Endothelial cell of umbilical vein (primary cell): ENCODE data around the gene TMEM234. TPM values are rescaled to one million over a fixed set of nuclear protein-coding genes. Genes with fewer than 3 reads are reported as not detected.

Source experiments
- BruUV-seq: library from RNA; stranded (reverse); fragments of 400-500 nt; replicated peaks from 2 replicates; lab custom pipeline; 2021; lab: Mats Ljungman, UMichigan
- CTCF ChIA-PET: fragments of 300-600, 350-600 bp; sonication (Branson Sonifier 250); formaldehyde crosslinking; loops from one replicate; lab custom pipeline; 2021; ENCODE audit warnings: antibody characterized with exemption, inconsistent platforms; lab: Charles Lee
- POLR2A ChIA-PET: fragments of 300-600, 350-600 bp; sonication (Branson Sonifier 250); formaldehyde crosslinking; loops from one replicate; lab custom pipeline; 2021; ENCODE audit warnings: antibody characterized with exemption, inconsistent platforms; lab: Charles Lee
- DNase-seq: peaks from one replicate; pipeline ENCODE4 v3.0.0-alpha.2; 2011; ENCODE audit warnings: low read depth, low spot score
- FAIRE-seq: peaks from 2 replicates; lab custom pipeline; 2011; peaks lifted over from hg19 to GRCh38; lab: Jason Lieb, UNC
- H2AFZ ChIP-seq: 2 replicates; pipeline ENCODE4 v1.6.0; 2012; ENCODE audit warnings: low read depth, low read length, control low read depth, inconsistent platforms
- H3K27ac ChIP-seq: 2 replicates; pipeline ENCODE4 v1.5.1; 2011; ENCODE audit warnings: low read depth, mild to moderate bottlenecking, control low read depth, low read length, moderate library complexity; ENCODE audit not compliant: insufficient read depth
- H3K27me3 ChIP-seq, 2 experiments: 2 replicates each; pipeline versions ENCODE4 v1.6.0 to v1.6.1; 2011; ENCODE audit warnings: low read length in 2 of 2, mixed read lengths in 1 of 2; ENCODE audit not compliant: control insufficient read depth in 2 of 2, insufficient read depth in 2 of 2
- H3K36me3 ChIP-seq, 2 experiments: 2 replicates in 1 of 2; 3 replicates in 1 of 2; pipeline ENCODE4 v1.5.1; 2011; ENCODE audit warnings: low read length in 2 of 2, mild to moderate bottlenecking in 1 of 2, moderate library complexity in 1 of 2; ENCODE audit not compliant: control insufficient read depth in 2 of 2, insufficient read depth in 2 of 2; ENCODE audit errors: extremely low read depth in 1 of 2
- H3K4me1 ChIP-seq: 3 replicates; pipeline ENCODE4 v1.5.1; 2011; ENCODE audit warnings: mild to moderate bottlenecking, low read length; ENCODE audit not compliant: control insufficient read depth, insufficient read depth; ENCODE audit errors: extremely low read depth
- H3K4me2 ChIP-seq: 2 replicates; pipeline ENCODE4 v1.6.1; 2011; ENCODE audit warnings: low read length, control low read depth, mixed read lengths; ENCODE audit not compliant: insufficient read depth
- H3K4me3 ChIP-seq, 3 experiments: fragments of 200-600 bp in 1 of 3; sonication (generic), shearing (Covaris generic) in 1 of 3; replicated peaks in 1 of 3; 2 replicates each; pipeline ENCODE4 v1.5.1; 2011 to 2016; ENCODE audit warnings: control low read depth in 3 of 3, low read length in 3 of 3, mild to moderate bottlenecking in 2 of 3, inconsistent platforms in 1 of 3, low read depth in 1 of 3, moderate library complexity in 1 of 3; ENCODE audit not compliant: insufficient read depth in 1 of 3
- H3K79me2 ChIP-seq: 2 replicates; pipeline ENCODE4 v1.6.0; 2012; ENCODE audit warnings: low read length, inconsistent platforms; ENCODE audit not compliant: control insufficient read depth, insufficient read depth
- H3K9ac ChIP-seq: replicated peaks from 2 replicates; pipeline ENCODE3; 2011; ENCODE audit warnings: low read length, control low read depth; ENCODE audit not compliant: insufficient read depth; ENCODE audit errors: extremely low read depth
- H3K9me1 ChIP-seq: replicated peaks from 3 replicates; pipeline ENCODE4 v1.6.0; 2011; ENCODE audit warnings: mild to moderate bottlenecking, low read length; ENCODE audit not compliant: control insufficient read depth, insufficient read depth; ENCODE audit errors: extremely low read depth
- H3K9me3 ChIP-seq: replicated peaks from 2 replicates; pipeline ENCODE4 v1.5.1; 2012; ENCODE audit warnings: low read length, inconsistent platforms; ENCODE audit not compliant: control insufficient read depth, insufficient read depth
- H4K20me1 ChIP-seq: replicated peaks from 2 replicates; pipeline ENCODE3; 2011; ENCODE audit warnings: mild to moderate bottlenecking, low read length; ENCODE audit not compliant: control insufficient read depth, insufficient read depth; ENCODE audit errors: extremely low read depth
- CTCF ChIP-seq, 2 donors: IDR thresholded peaks; 1 replicate in 1 of 2; 2 replicates in 1 of 2; pipeline ENCODE4 v1.5.1; 2011; ENCODE audit warnings: low read length in 2 of 2, mild to moderate bottlenecking in 2 of 2, moderate library complexity in 2 of 2, control low read depth in 1 of 2, inconsistent platforms in 1 of 2, low read depth in 1 of 2; ENCODE audit not compliant: insufficient read depth in 1 of 2; ENCODE audit errors: extremely low read depth in 1 of 2
- EZH2 ChIP-seq: IDR thresholded peaks from 2 replicates; pipeline ENCODE4 v1.6.1; 2012; ENCODE audit warnings: borderline replicate concordance, low read depth, mild to moderate bottlenecking, moderate library complexity, low read length, inconsistent platforms; ENCODE audit not compliant: severe bottlenecking
- FOS ChIP-seq: IDR thresholded peaks from 2 replicates; pipeline ENCODE4 v1.6.1; 2011; ENCODE audit warnings: mild to moderate bottlenecking, low read length, moderate library complexity, borderline replicate concordance; ENCODE audit not compliant: insufficient read depth
- GATA2 ChIP-seq: IDR thresholded peaks from 2 replicates; pipeline ENCODE4 v1.7.0; 2011; ENCODE audit warnings: low read depth, mild to moderate bottlenecking, moderate library complexity, mixed read lengths, low read length; ENCODE audit not compliant: insufficient read length, insufficient read depth
- JUN ChIP-seq: IDR thresholded peaks from 2 replicates; pipeline ENCODE4 v1.6.1; 2011; ENCODE audit warnings: borderline replicate concordance, low read depth; ENCODE audit not compliant: insufficient read length, insufficient read depth
- MAX ChIP-seq: IDR thresholded peaks from 2 replicates; pipeline ENCODE4 v1.6.1; 2011; ENCODE audit not compliant: insufficient read depth, insufficient read length
- MYC ChIP-seq: IDR thresholded peaks from one replicate; pipeline ENCODE4 v1.6.1; 2011; ENCODE audit warnings: mild to moderate bottlenecking, low read depth, low read length
- POLR2A ChIP-seq: IDR thresholded peaks from 2 replicates; pipeline ENCODE4 v1.6.1; 2012; ENCODE audit warnings: low read depth, mild to moderate bottlenecking, control low read depth, low read length
- POLR2AphosphoS5 ChIP-seq: IDR thresholded peaks from 2 replicates; pipeline ENCODE4 v1.6.1; 2012; ENCODE audit warnings: low read depth, mild to moderate bottlenecking, control low read depth, low read length, moderate library complexity; ENCODE audit not compliant: insufficient read depth
- dilution Hi-C: fragments of 300-500 bp; cut with MboI; formaldehyde crosslinking; loops from one replicate; pipeline ENCODE4 v1.15.0; 2019; ENCODE audit warnings: low sequenced_read_pairs; ENCODE audit not compliant: extremely low pct_ligation_motif_present
- intact Hi-C: fragments of 100-400 bp; cut with micrococcal nuclease; formaldehyde crosslinking; loops from one replicate; pipeline ENCODE4 v1.10.0; 2022
- polyA plus RNA-seq, 4 experiments: library from polyadenylated mRNA; depleted of rRNA in 3 of 4; stranded (reverse) in 3 of 4; unstranded in 1 of 4; fragments of >200 nt; gene quantifications; 2 replicates each; pipeline versions ENCODE4 v1.2.1 to v1.2.3, GENCODE V29; 2011 to 2012; ENCODE audit warnings: missing spikeins in 1 of 4
- total RNA-seq: library from RNA; stranded (reverse); gene quantifications from 2 replicates; pipeline ENCODE4 v1.2.3, GENCODE V29; 2021

The TMEM234 gene
- total and polyA plus RNA-seq, 2 donors (not counting 3 experiments of a cell fraction or from before 2014, with no cell fraction given): 20.7 to 21.3 TPM

- CTCF ChIA-PET: interaction anchor here (0.7 to 1.1 kb wide), 2 partner anchors 11 to 40 kb away, joined by 3 to 9 read pairs; no protein-coding TSS in a partner anchor
- TF ChIP-seq CTCF (IDR thresholded peaks at IDR 0.05; ENCODE audit: extremely low read depth in 1 of 2, insufficient read depth in 1 of 2, low read depth in 1 of 2, low read length in 2 of 2) (no peak), EZH2 (no peak), MYC (no peak), MAX (no peak), POLR2AphosphoS5 (no peak), GATA2 (no peak), POLR2A (no peak), FOS (no peak), JUN (no peak)
- Histone ChIP-seq H3K36me3 (no peaks in the 10 kb centered on the region), H3K79me2 (no peaks in the 10 kb centered on the region), H3K4me2 (no peak overlapping the region), H3K4me3 (no peak overlapping the region), H3K9me3 (no peaks in the 10 kb centered on the region), H3K9me1 (no peaks in the 10 kb centered on the region), H3K4me1 (peaks cover 8% of the 10 kb centered on the region), H3K27me3 (no peaks in the 10 kb centered on the region), H2AFZ (no peak overlapping the region), H3K27ac (no peak overlapping the region), H3K9ac (no peak overlapping the region), H4K20me1 (no peaks in the 10 kb centered on the region)
- no TSS peak for BruUV-seq
- intact Hi-C loops: no loop called here
- DNase-seq (no peak), FAIRE-seq (no peak)
- dilution Hi-C loops: no loop called here
- POLR2A ChIA-PET: no interaction called here
These were observed 33.2 kb upstream of the TMEM234 start for GRCh38 chr1:32255072-32256071.
